ENCODE results near the gene SRGAP1. TPM values are rescaled to one million over a fixed set of nuclear protein-coding genes. Genes with fewer than 3 reads are reported as not detected.

SRGAP1 gene
- total and polyA plus RNA-seq, 2 of the 4 experiments (the other 2 are of a cell fraction) = 10.0 to 10.2 TPM

GRCh38 chr12:63963868-63964267 lies 119.4 kb downstream of the SRGAP1 start:
- Histone ChIP-seq H2BK120ac (ENCODE audit: low read depth, low read length) (no peak overlapping the region), H2AK5ac (ENCODE audit: low read depth, low read length) (no peak overlapping the region), H4K5ac (ENCODE audit: low read depth, low read length) (no peak overlapping the region), H3K4me3 (ENCODE audit: insufficient read depth, low read depth, low read length) (no peak overlapping the region), H3K4me1 (ENCODE audit: control insufficient read depth, insufficient read depth, low read length) (peaks cover 26% of the 10 kb centered on the region), H3K18ac (ENCODE audit: low read depth, low read length) (no peak overlapping the region), H3K9me1 (ENCODE audit: insufficient read depth, low read length) (peaks cover 23% of the 10 kb centered on the region), H2BK5ac (ENCODE audit: low read depth, low read length, poor library complexity, severe bottlenecking) (no peak overlapping the region), H4K8ac (ENCODE audit: low read depth in 2 of 2, low read length in 2 of 2) (no peak overlapping the region), H3K14ac (replicated peaks; ENCODE audit: low read depth, low read length) (no peak overlapping the region), H2AK9ac (replicated peaks; ENCODE audit: low read depth, low read length, poor library complexity) (no peak overlapping the region), H3K9ac (ENCODE audit: low read depth, low read length) (no peak overlapping the region), H3K9me3 (ENCODE audit: control insufficient read depth, insufficient read depth, low read length) (no peaks in the 10 kb centered on the region), H3K27me3 (ENCODE audit: control insufficient read depth, insufficient read depth, low read length) (no peaks in the 10 kb centered on the region), H4K91ac (ENCODE audit: insufficient read depth, low read depth, low read length) (no peak overlapping the region), H2BK20ac (ENCODE audit: low read depth, low read length) (no peak overlapping the region), H3K4me2 (ENCODE audit: low read depth, low read length) (no peak overlapping the region), H3K23ac (ENCODE audit: low read depth, low read length) (no peak overlapping the region), H2BK15ac (ENCODE audit: low read depth, low read length) (no peak overlapping the region), H3K27ac (ENCODE audit: insufficient read depth, low read length) (no peak overlapping the region), H3K56ac (ENCODE audit: extremely low read depth, insufficient read depth, low read length) (no peak overlapping the region), H2AFZ (replicated peaks; ENCODE audit: low read length, poor library complexity) (no peak overlapping the region), H3K4ac (ENCODE audit: low read depth, low read length) (no peak overlapping the region), H3K36me3 (ENCODE audit: control insufficient read depth, insufficient read depth, low read length) (peaks cover 3% of the 10 kb centered on the region; the same call in 1 of the 2 replicates), H3K79me1 (ENCODE audit: low read depth in 1 of 2, low read length in 2 of 2) (peaks cover 35 to 69% of the 10 kb centered on the region in 2 experiments), H4K20me1 (ENCODE audit: insufficient read depth, low read length) (peaks cover 38% of the 10 kb centered on the region)
- no CpG with 5 or more reads among the region's 2 CpGs for WGBS, 2 experiments (ENCODE audit: extremely low coverage in 2 of 2, insufficient read length in 1 of 2)
- in situ Hi-C loops (cut with MboI; ENCODE audit: low sequenced_read_pairs) (no loop called here), intact Hi-C loops (cut with micrococcal nuclease) (no loop called here), dilution Hi-C loops (cut with HindIII; ENCODE audit: low sequenced_read_pairs, unreplicated experiment) (no loop called here)
- DNase-seq = no peak
- no TSS peak for BruUV-seq (replicated peaks)
- CTCF ChIA-PET = interaction anchor here (0.8 kb wide), 1 partner anchor 37 kb away, joined by 5 read pairs; no protein-coding TSS in a partner anchor
- POLR2A ChIA-PET (ENCODE audit: unreplicated experiment) = no interaction called here
- TF ChIP-seq MXI1 (IDR thresholded peaks at IDR 0.05; ENCODE audit: borderline replicate concordance, low read depth, low read length) (no peak), MAFK (IDR thresholded peaks at IDR 0.05; ENCODE audit: low read depth, low read length) (no peak), USF2 (IDR thresholded peaks at IDR 0.05; ENCODE audit: low read depth, low read length) (no peak), RCOR1 (IDR thresholded peaks at IDR 0.05; ENCODE audit: insufficient replicate concordance, low read length) (no peak), ELK1 (IDR thresholded peaks at IDR 0.05; ENCODE audit: borderline replicate concordance, low read depth, low read length) (no peak), CTCF (conservative IDR thresholded peaks at IDR 0.05; ENCODE audit: low read depth, low read length) (no peak), FOS (IDR thresholded peaks at IDR 0.05; ENCODE audit: low read depth, low read length) (no peak), RFX5 (IDR thresholded peaks at IDR 0.05; ENCODE audit: low read depth, low read length) (no peak), SMC3 (IDR thresholded peaks at IDR 0.05; ENCODE audit: low read depth, low read length) (no peak), POLR2A (IDR thresholded peaks at IDR 0.05; ENCODE audit: low read depth, low read length) (no peak), CHD1 (IDR thresholded peaks at IDR 0.05; ENCODE audit: low read depth, low read length) (no peak), CEBPB (IDR thresholded peaks at IDR 0.05; ENCODE audit: low read depth, low read length) (no peak), NFE2L2 (IDR thresholded peaks at IDR 0.05; ENCODE audit: low read depth, low read length) (no peak), BHLHE40 (IDR thresholded peaks at IDR 0.05; ENCODE audit: low read depth, low read length) (no peak), MAZ (IDR thresholded peaks at IDR 0.05; ENCODE audit: borderline replicate concordance, low read depth, low read length) (no peak), RAD21 (IDR thresholded peaks at IDR 0.05; ENCODE audit: low read length) (no peak)
- no peak for ATAC-seq (ENCODE audit: low read depth)
